ENCODE results near the gene AIFM2.

AIFM2 gene

GRCh38 chr10:70119623-70120022, 13.0 kb downstream of the AIFM2 start:
- no peak for DNase-seq (ENCODE audit: extremely low read depth, insufficient read length)
- TF ChIP-seq, protein P1, sequence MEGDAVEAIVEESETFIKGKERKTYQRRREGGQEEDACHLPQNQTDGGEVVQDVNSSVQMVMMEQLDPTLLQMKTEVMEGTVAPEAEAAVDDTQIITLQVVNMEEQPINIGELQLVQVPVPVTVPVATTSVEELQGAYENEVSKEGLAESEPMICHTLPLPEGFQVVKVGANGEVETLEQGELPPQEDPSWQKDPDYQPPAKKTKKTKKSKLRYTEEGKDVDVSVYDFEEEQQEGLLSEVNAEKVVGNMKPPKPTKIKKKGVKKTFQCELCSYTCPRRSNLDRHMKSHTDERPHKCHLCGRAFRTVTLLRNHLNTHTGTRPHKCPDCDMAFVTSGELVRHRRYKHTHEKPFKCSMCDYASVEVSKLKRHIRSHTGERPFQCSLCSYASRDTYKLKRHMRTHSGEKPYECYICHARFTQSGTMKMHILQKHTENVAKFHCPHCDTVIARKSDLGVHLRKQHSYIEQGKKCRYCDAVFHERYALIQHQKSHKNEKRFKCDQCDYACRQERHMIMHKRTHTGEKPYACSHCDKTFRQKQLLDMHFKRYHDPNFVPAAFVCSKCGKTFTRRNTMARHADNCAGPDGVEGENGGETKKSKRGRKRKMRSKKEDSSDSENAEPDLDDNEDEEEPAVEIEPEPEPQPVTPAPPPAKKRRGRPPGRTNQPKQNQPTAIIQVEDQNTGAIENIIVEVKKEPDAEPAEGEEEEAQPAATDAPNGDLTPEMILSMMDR (IDR thresholded peaks at IDR 0.05; ENCODE audit: insufficient read depth, low read length, poor library complexity, severe bottlenecking), result no peak
- Histone ChIP-seq H3K36me3 (ENCODE audit: control insufficient read depth, insufficient read depth, low read length) (peaks cover 28% of the 10 kb centered on the region), H3K4me3 (replicated peaks; ENCODE audit: low read depth, low read length) (no peak overlapping the region), H3K27me3 (replicated peaks; ENCODE audit: control insufficient read depth, insufficient read depth, low read length) (no peaks in the 10 kb centered on the region)

GRCh38 chr10:70119197-70119596, 13.4 kb downstream of the AIFM2 start:
- H3K36me3 ChIP-seq (ENCODE audit: control insufficient read depth, insufficient read depth, low read length), result peaks cover 28% of the 10 kb centered on the region
- no peak for DNase-seq (ENCODE audit: extremely low read depth, insufficient read length)
- H3K27me3 ChIP-seq (replicated peaks; ENCODE audit: control insufficient read depth, insufficient read depth, low read length), result no peaks in the 10 kb centered on the region
- TF ChIP-seq, protein P1 (IDR thresholded peaks at IDR 0.05; ENCODE audit: insufficient read depth, low read length, poor library complexity, severe bottlenecking), result no peak
- H3K4me3 ChIP-seq (replicated peaks; ENCODE audit: low read depth, low read length), result no peak overlapping the region

DNA sequence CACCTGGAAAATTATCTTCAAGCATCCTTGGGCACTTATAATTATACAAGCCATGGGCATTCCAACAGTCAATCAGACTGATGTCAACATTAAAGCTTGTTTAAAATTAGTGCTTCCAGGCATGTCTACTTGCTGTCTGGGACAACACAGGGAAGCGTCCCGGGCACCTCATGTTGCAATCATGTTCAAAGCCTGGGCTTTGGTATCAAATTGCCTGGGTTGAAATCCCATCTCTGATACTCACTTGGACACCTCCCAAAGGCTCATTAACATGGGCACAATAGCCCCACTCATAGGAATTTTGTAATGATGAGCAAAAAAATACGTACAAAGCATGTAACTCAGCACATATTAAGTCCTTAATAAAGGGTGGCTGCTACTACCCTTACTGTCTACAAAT, 14.4 kb downstream of the AIFM2 start:
- H3K27me3 ChIP-seq (replicated peaks; ENCODE audit: control insufficient read depth, insufficient read depth, low read length), result no peaks in the 10 kb centered on the region
- TF ChIP-seq, protein P1 (IDR thresholded peaks at IDR 0.05; ENCODE audit: insufficient read depth, low read length, poor library complexity, severe bottlenecking), result no peak
- no peak overlapping the region for H3K4me3 ChIP-seq (replicated peaks; ENCODE audit: low read depth, low read length)
- DNase-seq (ENCODE audit: extremely low read depth, insufficient read length), result no peak
- peaks cover 30% of the 10 kb centered on the region for H3K36me3 ChIP-seq (ENCODE audit: control insufficient read depth, insufficient read depth, low read length)

DNA sequence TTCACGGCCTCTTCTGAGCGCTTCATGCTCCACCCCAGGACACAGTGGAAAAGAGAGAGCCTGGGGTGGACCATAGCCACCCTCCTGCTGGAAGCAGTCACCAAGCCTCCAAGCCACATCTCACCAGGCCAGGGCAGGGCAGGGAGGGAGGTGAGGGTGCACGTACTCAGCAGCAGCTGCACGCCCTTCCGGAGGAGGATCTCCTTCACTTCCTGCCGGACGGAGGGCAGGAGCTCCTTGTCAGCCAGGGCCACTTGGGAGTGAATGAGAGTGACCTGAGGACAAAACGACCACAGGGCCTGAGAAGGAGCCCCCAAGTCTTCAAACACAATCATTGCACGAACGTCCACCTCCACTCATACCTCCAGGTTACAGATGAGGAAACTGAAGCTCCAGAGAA, 15.0 kb downstream of the AIFM2 start:
- no peak for DNase-seq (ENCODE audit: extremely low read depth, insufficient read length)
- H3K36me3 ChIP-seq (ENCODE audit: control insufficient read depth, insufficient read depth, low read length), result peaks cover 29% of the 10 kb centered on the region
- no peaks in the 10 kb centered on the region for H3K27me3 ChIP-seq (replicated peaks; ENCODE audit: control insufficient read depth, insufficient read depth, low read length)
- no peak overlapping the region for H3K4me3 ChIP-seq (replicated peaks; ENCODE audit: low read depth, low read length)
- TF ChIP-seq, protein P1 (IDR thresholded peaks at IDR 0.05; ENCODE audit: insufficient read depth, low read length, poor library complexity, severe bottlenecking), result no peak

GRCh38 chr10:70115948-70116682, 16.5 kb downstream of the AIFM2 start:
- Histone ChIP-seq H3K4me3 (replicated peaks; ENCODE audit: low read depth, low read length) (no peak overlapping the region), H3K27me3 (replicated peaks; ENCODE audit: control insufficient read depth, insufficient read depth, low read length) (no peaks in the 10 kb centered on the region), H3K36me3 (ENCODE audit: control insufficient read depth, insufficient read depth, low read length) (peaks cover 28% of the 10 kb centered on the region)
- TF ChIP-seq, protein P1 (IDR thresholded peaks at IDR 0.05; ENCODE audit: insufficient read depth, low read length, poor library complexity, severe bottlenecking), result peak; percentile 95
- no peak for DNase-seq (ENCODE audit: extremely low read depth, insufficient read length)
